ENCODE measurements around the gene BDH1. TPM values are rescaled to one million over a fixed set of nuclear protein-coding genes. Genes with fewer than 3 reads are reported as not detected.
"Not testable (repeated sequence)": the region's sequence is repeated elsewhere in the genome, so short reads cannot be mapped to it uniquely, and the experiment has no call there.

The BDH1 gene
- total RNA-seq, 1 donor = 5.2 TPM

DNA sequence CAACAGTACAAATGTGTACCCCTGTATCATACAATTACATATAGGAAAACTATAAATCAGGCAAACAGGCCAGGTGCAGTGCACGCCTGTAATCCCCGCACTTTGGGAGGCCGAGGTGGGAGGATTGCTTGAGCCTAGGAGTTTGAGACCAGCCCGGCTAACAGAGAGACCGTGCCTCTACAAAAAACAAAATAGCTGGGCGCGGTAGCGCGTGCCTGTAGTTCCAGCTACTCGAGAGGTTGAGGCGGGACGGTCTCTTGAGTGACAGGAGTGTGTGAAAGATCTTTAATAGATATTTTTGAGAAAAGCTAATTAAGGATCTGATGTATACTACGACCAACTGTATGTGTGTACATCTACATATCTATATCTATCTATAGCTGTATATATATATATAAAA is 33.8 kb upstream of the BDH1 start:
- TF ChIP-seq, protein P1, sequence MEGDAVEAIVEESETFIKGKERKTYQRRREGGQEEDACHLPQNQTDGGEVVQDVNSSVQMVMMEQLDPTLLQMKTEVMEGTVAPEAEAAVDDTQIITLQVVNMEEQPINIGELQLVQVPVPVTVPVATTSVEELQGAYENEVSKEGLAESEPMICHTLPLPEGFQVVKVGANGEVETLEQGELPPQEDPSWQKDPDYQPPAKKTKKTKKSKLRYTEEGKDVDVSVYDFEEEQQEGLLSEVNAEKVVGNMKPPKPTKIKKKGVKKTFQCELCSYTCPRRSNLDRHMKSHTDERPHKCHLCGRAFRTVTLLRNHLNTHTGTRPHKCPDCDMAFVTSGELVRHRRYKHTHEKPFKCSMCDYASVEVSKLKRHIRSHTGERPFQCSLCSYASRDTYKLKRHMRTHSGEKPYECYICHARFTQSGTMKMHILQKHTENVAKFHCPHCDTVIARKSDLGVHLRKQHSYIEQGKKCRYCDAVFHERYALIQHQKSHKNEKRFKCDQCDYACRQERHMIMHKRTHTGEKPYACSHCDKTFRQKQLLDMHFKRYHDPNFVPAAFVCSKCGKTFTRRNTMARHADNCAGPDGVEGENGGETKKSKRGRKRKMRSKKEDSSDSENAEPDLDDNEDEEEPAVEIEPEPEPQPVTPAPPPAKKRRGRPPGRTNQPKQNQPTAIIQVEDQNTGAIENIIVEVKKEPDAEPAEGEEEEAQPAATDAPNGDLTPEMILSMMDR (IDR thresholded peaks at IDR 0.05; ENCODE audit: insufficient read depth, low read depth, low read length) = no peak
- no peak overlapping the region for H3K4me3 ChIP-seq (ENCODE audit: low read depth, low read length)
- no peak for DNase-seq (ENCODE audit: low read depth)

DNA sequence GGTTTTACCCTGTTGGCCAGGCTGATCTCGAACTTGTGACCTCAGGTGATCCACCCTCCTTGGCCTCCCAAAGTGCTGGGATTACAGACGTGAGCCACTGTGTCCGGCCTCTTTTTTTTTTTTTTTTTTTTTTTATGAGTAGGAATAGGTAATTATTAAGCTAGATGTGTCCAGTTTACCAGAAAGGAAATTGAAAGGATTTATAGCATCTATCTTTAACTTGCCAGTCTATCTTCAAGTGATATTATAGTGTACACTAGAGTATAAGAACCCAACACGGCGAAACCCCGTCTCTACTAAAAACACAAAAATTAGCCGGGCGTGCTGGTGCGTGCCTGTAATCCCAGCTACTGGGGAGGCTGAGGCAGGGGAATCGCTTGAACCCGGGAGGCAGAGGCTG is 31.0 kb upstream of the BDH1 start:
- H3K4me3 ChIP-seq (ENCODE audit: low read depth, low read length); DNase-seq (ENCODE audit: low read depth): not testable (repeated sequence)

DNA sequence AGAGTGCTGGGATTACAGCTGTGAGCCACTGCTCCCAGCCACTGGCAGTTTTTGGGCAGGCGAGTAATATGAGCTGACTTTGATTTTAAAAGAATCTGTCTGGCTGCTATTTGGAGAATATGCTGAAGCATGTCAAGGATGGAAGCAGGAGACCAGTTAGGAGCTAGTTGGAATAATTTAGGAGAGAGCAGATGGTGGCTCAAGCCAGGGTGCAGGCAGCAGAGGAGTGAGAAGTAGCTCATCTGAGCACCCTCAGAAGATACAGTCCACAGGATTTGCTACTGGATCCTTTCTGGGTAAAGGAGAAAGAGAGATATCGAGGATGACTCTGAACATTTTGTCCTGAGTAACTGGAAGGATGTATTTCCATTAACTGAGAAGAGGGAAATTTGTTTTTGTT is 30.4 kb upstream of the BDH1 start:
- DNase-seq (ENCODE audit: low read depth) = no peak
- TF ChIP-seq, protein P1 (IDR thresholded peaks at IDR 0.05; ENCODE audit: insufficient read depth, low read depth, low read length) = no peak
- H3K4me3 ChIP-seq (ENCODE audit: low read depth, low read length) = no peak overlapping the region

DNA sequence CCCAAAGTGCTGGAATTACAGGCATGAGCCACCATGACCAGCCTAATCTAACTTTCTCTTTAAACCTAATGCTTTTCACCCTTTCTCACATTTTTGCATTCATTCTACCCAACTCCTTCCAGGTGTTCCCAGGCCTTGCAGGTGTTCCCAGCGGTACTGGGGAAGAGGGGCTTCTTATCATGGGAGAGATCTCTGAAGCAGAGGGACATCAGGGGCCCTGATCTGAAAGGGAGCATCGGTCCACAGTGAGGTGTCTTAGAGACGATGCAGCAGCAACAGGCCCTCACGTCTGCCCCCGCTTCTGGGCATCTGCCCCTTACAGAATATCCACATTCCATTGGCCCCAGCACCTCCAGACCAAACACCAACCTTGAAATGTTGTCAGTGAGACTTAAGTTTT is 29.0 kb upstream of the BDH1 start:
- TF ChIP-seq, protein P1 (IDR thresholded peaks at IDR 0.05; ENCODE audit: insufficient read depth, low read depth, low read length) = no peak
- no peak for DNase-seq (ENCODE audit: low read depth)
- H3K4me3 ChIP-seq (ENCODE audit: low read depth, low read length) = no peak overlapping the region

DNA sequence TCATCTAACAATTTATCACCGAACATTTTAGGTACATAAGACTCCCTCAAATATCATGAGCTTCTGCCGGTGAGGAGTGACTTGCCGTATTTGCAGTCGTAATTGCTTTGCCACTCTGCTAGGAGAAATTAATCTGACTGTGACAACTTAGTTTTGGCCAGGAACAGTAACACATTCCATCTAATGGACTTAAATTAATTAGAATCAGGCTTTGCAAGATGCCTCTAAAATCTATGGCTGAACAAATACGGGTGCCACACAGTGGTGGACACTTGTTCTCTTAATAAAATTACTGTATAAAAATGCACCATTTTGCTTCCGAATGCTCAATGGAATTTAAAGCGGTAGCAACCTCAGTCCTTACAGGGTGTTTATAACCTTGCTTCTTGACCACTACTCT is 27.6 kb upstream of the BDH1 start:
- DNase-seq (ENCODE audit: low read depth) = no peak
- no peak overlapping the region for H3K4me3 ChIP-seq (ENCODE audit: low read depth, low read length)
- TF ChIP-seq, protein P1 (IDR thresholded peaks at IDR 0.05; ENCODE audit: insufficient read depth, low read depth, low read length) = no peak

DNA sequence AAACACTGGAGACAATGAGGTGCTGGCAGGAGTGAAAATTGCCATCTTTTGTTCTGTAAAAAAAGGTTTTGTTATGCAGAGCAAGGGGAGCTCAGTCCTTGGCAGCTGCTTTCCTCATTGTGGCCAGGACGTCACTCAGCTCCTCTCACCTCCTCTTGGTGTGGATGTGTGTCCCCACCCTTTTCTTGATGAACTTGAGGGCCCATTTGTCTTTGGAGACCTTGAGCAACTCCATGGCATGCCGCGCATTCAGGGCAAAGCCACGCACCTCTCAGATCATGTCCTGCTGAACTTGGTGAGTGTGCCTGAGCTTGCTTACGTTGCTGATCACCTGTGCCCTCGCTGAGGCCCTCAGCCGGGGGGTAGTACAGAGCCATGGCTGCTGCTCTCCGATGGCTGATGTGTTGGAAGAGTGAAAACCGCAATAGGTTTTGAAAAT is 24.5 kb upstream of the BDH1 start:
- TF ChIP-seq, protein P1 (IDR thresholded peaks at IDR 0.05; ENCODE audit: insufficient read depth, low read depth, low read length) = no peak

DNA sequence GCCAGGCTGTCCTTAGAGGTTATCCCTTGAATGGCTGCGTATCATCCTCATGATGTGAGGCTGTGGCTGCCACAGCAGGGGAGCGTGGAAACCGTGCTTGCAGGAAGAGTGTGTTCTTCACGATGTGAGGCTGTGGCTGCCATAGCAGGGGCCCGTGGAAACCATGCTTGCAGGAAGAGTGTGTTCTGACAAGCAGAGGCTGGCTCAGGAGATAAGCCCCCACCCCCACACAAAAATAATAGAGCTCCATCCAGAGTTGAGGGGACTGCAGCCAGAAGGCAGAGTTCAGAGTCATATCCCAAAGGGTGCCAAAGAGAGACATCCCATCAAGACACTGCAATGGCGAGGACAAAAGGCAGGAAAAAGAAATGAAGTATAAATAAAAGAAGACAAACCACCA is 22.6 kb upstream of the BDH1 start:
- TF ChIP-seq, protein P1 (IDR thresholded peaks at IDR 0.05; ENCODE audit: insufficient read depth, low read depth, low read length) = no peak
- DNase-seq (ENCODE audit: low read depth) = no peak
- no peak overlapping the region for H3K4me3 ChIP-seq (ENCODE audit: low read depth, low read length)

More for the DNA sequence above, 24.5 kb upstream of the BDH1 start:
- DNase-seq (ENCODE audit: low read depth) = no peak
- no peak overlapping the region for H3K4me3 ChIP-seq (ENCODE audit: low read depth, low read length)
